GM18505 (cell line): Measurements from ENCODE around the gene PPP1R3C.

Experiments used
- ATAC-seq: cut with Tn5 transposase; IDR thresholded peaks from one replicate; pipeline ENCODE4 v1.9.1; 2021; ENCODE audit not compliant: unreplicated experiment
- POLR2A ChIP-seq: IDR thresholded peaks from 4 replicates; pipeline ENCODE4 v1.6.1; 2011; ENCODE audit warnings: borderline replicate concordance; ENCODE audit not compliant: insufficient read depth, insufficient read length; ENCODE audit errors: extremely low read depth

PPP1R3C gene

DNA sequence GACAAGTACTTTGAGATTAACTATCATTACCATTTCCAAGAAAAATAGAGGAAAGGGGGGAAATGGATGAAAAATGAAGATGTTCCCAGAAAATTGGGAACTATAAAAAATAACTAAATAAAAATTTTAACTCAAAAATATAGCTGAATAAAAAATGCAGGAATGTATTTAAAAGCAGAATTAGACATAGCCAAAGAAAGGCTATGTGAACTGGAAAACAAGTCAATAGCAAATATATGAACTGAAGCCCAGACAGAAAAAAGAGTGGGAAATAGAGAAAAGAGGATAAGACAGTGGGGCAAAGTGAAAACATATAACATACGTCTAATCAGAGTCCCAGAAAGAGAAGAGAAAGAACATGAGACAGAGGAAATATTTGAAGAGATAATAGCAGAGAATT lies 10.3 kb downstream of the PPP1R3C start:
- no peak for ATAC-seq
- TF ChIP-seq POLR2A: no peak

DNA sequence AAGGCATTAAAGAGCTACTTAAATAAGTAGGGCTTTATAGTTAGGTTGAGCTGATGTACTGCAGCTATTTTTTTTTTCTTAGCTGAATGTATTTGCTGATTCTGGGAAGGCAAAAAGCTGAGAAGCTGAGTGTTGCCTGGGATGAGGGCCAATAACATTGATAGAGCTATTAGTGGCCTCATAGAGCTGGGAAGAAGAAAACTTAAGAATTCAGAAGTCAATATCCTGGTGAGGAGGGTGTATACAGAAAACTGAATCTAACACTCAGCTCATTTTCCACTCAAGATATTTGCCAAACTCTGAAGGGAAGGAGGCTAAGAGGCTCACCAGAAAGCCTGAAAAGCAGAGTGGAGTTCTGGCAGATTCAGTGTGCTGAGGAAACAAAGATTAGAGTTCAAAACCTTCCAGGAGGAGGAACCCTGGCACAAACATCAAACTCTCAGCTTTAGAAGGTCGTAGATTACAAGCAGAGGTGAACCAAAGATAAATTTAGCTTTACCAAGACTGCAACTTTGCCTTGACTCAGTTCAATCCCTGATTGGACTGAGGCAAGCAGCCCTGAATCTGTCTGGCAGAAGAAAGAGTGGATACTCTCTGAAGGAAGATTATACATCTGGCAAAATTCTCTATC lies 11.3 kb downstream of the PPP1R3C start:
- ATAC-seq: no peak
- no peak for TF ChIP-seq POLR2A

DNA sequence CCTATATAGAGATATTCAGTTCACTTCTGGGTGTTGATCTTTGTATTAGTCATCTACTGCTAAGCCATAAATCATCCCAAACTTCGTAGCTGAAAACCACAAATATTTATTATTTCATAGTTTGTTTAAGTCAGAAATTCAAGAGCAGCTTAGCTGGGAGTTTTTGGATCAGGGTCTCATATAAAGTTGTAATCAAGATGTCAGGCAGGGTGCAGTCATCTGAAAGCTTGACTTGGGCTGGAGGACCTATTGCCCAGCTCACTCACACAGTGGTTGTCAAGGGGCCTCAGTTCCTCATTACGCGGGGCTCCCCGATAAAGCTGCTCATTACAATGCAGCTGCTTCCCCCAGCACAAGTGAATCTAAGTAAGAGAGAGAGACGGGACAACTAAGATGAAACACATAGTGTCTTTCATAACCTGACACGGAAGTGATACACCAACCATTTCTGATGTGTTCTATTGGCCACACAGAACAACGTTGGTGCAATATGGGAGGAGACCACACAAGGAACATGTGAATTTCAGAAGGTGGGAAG lies 15.7 kb downstream of the PPP1R3C start:
- TF ChIP-seq POLR2A: no peak
- ATAC-seq: no peak

DNA sequence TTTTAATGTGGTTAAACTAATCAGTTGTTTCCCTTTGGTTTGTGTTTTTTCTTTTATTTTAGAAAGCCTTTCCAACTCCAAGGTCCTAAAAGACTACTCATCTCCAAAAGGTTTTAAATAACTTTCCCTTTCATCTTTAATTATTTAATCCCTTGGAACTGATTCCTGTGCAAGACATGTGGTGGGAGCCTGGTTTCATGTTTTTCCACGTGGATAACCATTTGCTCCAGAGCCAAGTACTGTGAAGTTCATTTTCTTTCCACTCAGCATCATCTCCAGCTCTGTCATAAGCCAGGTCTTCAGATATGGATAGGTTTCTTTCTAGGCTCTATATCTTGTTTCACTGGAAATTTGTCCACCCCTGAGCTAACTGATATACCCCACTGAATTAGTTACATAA lies 16.7 kb downstream of the PPP1R3C start:
- ATAC-seq: no peak
- TF ChIP-seq POLR2A: no peak

DNA sequence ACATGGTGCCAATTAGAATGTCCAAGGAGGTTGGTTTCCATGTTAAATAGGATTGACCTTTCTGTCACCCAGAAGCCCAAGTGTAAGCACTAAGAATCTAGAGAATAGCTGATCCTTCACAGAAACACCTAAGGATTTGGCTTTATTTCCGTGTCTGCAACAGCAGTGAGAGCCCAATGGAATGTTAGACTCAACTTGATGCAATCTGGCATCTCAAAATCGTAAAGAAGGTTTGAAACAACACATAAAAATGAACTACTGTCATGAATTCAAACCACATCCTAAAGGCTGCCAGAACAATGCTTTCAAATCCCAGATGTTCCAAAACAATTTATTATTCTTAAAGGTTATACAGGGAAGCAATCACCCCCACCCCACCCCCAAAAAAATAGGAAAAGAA lies 18.6 kb downstream of the PPP1R3C start:
- no peak for TF ChIP-seq POLR2A
- ATAC-seq: no peak

DNA sequence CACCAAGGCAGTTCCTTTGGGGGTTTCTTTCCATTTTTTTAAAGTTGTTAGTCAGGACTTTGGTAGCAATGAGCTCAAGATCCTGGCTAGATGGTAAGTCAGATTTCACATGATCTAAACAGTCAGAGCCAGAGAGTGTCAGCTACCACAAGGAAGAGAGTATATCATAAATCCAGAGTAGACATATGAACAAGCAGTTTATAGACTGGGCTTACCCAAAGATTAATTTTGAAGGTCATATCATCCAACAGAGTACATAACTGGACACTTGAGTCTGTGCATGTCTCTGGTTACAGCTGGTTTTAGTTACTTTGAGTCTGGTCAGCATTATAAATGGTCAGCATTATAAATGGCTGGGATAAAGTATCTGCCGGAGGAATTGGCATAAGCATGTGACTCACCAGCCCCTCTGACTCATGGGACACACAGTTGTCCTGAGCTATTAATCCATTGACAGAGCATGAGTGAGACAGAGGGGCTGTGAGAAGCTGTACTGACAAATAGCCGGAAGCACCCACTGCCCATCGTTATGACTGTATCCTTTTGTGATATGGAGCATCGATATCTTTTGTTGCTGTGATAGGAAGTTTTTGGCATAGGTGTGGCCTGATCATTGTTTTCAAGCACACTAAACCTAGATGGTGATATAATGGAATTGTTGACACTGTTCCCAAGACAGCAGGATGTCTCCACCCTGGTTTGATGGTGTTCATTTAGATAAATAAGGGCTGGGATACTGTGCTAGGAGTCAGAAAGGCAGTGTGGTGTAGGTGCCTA lies 19.3 kb downstream of the PPP1R3C start:
- no peak for ATAC-seq
- no peak for TF ChIP-seq POLR2A

DNA sequence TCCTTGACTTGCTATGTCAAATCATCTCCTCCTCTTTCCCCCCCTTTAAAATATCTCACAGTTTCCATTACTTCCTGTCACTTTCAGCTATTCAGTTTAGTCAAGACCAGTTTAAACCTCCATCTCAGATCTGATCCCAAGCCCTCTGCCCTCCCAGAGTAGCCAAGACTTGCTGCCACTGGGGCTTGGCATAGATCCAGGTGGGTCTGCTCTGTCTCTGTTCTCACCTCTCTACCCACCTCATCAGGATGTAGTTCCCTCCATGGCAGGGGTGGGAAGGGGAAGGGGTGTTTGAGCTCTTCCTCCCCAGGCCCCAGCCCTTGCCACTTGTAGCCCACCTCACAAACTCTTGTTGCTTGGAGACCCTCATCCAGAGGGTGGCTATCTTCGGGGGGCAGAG lies 22.0 kb downstream of the PPP1R3C start:
- no peak for ATAC-seq
- TF ChIP-seq POLR2A: no peak

DNA sequence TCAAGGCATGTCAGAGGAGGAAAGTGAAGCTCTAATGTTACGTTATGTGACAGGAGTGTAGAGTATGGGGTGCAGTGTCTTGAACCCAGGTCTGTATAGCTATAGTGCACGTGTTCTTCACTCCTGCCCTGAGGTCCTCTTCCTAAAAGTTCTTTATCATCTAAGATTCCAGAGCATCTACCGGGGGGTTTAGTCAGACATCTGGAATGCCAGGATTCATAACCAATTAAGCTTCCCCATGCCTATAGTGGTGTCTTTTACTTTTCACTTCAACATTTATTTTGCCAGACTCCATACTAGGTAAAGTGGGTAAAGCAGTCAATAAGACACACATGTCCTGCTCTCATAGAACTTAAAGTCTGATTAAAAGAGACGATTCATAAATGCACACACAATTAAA lies 22.4 kb downstream of the PPP1R3C start:
- TF ChIP-seq POLR2A: no peak
- ATAC-seq: no peak

DNA sequence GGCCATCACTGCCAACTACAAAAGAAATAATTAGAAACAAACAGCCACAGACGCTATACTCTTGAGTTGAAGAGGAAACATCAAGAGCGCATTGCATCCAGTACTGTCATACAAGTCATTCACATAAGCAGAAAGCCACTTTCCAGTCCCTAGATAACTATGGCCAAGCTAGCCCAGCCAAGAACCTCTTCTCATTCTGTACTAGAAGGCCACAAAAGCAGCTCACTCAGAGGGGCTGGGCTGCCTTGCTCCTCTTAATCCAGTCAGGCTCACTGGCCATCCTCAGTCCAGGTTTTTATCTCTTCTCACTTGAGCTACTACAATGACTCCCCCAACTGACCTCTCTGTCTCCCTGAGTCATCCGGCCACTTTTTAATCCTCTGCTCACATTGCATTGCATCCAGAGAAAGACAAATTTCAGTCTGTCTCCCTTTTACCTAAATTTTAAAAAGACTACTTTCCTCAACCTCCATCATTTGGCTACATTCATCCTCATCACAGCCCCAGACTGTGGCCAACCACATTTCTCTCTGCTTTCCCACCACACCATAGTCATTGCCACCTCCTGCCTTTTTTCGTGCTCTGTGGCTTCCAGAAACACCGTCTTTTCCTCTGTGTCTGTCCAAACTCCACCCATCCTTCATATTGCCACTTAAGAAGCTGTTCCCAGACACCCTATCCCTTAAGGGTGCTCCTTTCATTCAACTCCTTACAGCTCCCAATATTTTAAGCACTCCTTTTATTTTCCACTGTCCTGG lies 25.0 kb downstream of the PPP1R3C start:
- ATAC-seq: no peak
- TF ChIP-seq POLR2A: no peak

DNA sequence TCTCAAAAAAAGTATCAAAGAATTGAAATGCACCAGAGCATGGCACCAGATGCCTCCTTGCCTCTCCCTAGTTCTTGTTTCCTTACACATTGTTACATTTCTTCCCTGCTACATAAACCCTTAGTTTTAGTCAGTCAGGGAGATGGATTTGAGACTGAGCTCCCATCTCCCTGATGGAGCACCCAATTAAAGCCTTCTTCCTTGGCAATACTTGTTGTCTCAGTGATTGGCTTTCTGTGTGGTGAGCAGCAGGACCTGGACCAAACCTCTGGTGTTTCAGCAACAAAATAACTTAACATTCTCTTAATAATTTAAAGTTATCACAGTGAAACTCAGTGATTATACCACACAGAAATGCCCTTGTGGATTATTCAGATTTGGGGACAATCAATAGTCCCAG lies 26.9 kb downstream of the PPP1R3C start:
- TF ChIP-seq POLR2A: no peak
- ATAC-seq: no peak

DNA sequence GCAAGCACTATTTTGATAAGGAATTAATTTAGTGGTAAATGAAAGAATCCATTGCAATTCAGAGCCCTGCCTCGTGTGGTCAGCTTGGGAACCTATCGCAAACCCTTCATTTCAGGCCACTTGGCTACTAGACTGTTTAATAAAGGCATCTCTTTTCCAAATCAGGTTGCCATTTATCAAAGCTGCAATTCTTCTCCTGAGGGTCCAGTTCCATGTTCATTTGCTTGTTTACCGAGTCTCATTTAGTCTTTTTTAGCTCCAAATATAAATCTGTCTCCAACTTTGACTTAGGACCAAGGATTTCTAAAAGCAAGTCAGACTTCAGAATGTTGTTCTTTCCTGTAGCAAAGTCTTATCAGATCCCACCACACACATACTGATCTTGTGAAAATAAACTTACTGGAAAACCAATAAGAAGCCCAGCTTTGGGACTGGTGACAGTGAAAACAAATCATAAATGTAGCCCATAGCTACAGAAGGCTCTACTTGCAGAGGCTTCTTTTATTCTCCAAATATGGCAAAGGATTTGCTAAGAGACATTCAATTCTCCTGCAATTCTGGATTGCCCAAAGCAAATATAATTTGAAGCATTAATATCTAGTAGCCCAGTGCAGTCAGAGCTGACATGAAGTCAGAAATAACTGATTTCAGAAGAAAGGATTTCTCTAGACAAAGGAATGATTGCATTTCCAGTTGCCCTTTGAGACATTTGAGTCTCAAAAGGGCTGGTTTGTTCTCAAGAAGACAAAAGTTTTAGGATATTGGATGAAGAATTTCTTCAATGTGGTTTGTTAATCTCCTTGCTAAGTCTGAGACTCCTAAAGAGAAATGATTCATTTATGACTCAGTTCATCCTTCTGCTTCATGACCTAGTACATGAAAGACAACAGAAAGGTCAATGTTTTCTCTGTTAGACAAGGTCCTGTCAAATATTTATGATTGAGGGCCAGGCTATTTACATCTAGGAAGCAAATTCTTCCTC lies 28.0 kb downstream of the PPP1R3C start:
- no peak for TF ChIP-seq POLR2A

DNA sequence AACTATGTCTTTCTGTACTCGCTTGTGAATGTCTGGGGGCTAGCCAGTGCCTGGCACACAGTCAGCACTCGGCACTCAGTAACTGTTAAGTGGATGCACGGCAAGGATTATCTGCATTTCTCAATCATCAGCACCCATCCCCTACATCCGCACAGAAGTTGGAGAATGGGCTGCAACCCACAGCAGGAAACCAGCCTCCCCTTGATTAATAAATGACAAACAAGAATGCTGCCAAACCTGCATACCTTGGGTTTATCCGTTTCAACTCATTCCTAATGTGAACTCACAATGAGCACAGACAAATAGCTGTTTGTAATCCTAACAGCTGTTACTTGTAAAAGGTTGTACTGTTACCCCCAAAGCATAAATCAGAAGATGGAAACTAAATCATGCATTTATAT lies 28.9 kb downstream of the PPP1R3C start:
- ATAC-seq: no peak
- TF ChIP-seq POLR2A: no peak

More for the DNA sequence above, 28.0 kb downstream of the PPP1R3C start:
- no peak for ATAC-seq
